MM.1S (cell line): ENCODE results near the gene LPIN1.

Source experiments
- EZH2 ChIP-seq: fragments of 300-600 bp; sonication (generic); optimal IDR thresholded peaks from 2 replicates; pipeline ENCODE3; 2017; ENCODE audit warnings: low read depth, mild to moderate bottlenecking, antibody characterized with exemption, low read length, mixed read lengths
- TF ChIP-seq, protein P1 (sequence below): fragments of 300-600 bp; sonication (generic); IDR thresholded peaks from 2 replicates; pipeline ENCODE4 v1.5.1; 2016; ENCODE audit warnings: antibody characterized with exemption, low read length, mixed read lengths

DNA sequence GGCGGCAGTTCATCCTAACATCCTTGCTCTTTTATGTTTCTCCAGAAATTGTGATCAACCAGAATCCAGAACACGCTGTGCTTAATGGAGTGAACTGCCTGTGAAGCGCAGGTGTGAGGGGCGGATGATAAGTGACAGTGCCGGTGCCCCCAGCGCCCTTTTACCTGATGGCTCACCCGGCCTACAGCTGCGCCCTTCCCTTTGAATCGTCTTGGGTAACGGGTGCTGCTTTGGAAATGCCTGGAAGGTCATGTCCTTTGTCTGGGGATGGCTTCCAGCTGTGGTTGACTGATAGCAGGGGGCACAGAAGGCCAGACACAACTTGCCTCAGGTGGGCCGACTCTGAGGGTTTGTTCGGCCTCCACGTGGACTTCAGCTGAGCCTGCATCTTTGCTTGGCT lies 119.4 kb downstream of the LPIN1 start:
- TF ChIP-seq, protein P1, sequence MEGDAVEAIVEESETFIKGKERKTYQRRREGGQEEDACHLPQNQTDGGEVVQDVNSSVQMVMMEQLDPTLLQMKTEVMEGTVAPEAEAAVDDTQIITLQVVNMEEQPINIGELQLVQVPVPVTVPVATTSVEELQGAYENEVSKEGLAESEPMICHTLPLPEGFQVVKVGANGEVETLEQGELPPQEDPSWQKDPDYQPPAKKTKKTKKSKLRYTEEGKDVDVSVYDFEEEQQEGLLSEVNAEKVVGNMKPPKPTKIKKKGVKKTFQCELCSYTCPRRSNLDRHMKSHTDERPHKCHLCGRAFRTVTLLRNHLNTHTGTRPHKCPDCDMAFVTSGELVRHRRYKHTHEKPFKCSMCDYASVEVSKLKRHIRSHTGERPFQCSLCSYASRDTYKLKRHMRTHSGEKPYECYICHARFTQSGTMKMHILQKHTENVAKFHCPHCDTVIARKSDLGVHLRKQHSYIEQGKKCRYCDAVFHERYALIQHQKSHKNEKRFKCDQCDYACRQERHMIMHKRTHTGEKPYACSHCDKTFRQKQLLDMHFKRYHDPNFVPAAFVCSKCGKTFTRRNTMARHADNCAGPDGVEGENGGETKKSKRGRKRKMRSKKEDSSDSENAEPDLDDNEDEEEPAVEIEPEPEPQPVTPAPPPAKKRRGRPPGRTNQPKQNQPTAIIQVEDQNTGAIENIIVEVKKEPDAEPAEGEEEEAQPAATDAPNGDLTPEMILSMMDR, result no peak
- TF ChIP-seq EZH2, result no peak
